ENCODE data around the gene MON1A.

The MON1A gene

DNA sequence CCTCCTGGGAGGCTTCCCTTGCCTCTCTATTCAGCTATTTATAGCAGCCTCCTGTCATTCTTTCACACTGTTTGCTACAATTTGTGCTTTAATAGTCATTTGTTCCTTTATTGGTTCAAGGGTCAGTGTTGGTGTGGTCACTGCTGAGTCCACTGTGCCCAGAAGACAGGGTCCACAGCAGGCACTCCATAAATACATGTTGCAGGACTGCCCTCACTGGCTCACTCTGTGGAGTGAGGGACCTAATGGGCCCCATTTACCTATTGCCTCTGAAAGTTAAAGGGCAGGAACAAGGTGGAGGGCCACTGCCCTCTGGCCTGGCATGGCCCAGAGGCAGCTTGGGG is 42.7 kb downstream of the MON1A start:
- H3K4me1 ChIP-seq (ENCODE audit: control insufficient read depth, insufficient read depth, low read length), result peaks cover 5% of the 10 kb centered on the region; the same call in 1 of the 2 replicates
- H3K27me3 ChIP-seq (ENCODE audit: control insufficient read depth, insufficient read depth, low read length), result no peaks in the 10 kb centered on the region
- H3K4me3 ChIP-seq (ENCODE audit: low read depth, low read length), result no peak overlapping the region
- no peak overlapping the region for H3K9ac ChIP-seq (ENCODE audit: low read depth, low read length)
- H3K36me3 ChIP-seq (ENCODE audit: control insufficient read depth, insufficient read depth, low read length), result no peaks in the 10 kb centered on the region
- H3K27ac ChIP-seq (ENCODE audit: low read depth, low read length), result no peak overlapping the region
- H3K9me3 ChIP-seq (ENCODE audit: control insufficient read depth, insufficient read depth, low read length), result no peaks in the 10 kb centered on the region

DNA sequence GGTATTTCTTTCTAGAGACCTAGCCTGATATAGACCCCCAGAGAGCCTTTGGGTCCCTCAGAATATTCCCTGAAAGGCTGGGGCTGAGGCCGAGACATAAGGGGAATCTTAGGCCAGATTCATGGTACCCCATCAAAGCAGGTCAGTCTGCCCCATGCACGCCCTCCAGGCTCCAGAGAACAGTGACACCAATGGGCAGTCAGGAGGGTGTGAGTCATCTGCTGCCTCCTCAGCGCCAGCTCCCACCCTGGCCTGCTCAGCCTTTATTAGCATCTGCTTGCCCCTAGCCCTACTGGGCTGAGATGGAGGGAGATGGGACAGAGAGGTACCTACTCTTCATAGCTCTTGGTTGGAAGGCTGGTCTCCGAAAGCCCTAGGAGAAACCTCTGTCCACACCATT is 45.6 kb downstream of the MON1A start:
- Histone ChIP-seq H3K27me3 (ENCODE audit: control insufficient read depth, insufficient read depth, low read length) (no peaks in the 10 kb centered on the region), H3K36me3 (ENCODE audit: control insufficient read depth, insufficient read depth, low read length) (no peaks in the 10 kb centered on the region), H3K4me3 (ENCODE audit: low read depth, low read length) (no peak overlapping the region), H3K9me3 (ENCODE audit: control insufficient read depth, insufficient read depth, low read length) (no peaks in the 10 kb centered on the region), H3K27ac (ENCODE audit: low read depth, low read length) (no peak overlapping the region), H3K4me1 (ENCODE audit: control insufficient read depth, insufficient read depth, low read length) (peaks cover 21% of the 10 kb centered on the region), H3K9ac (ENCODE audit: low read depth, low read length) (no peak overlapping the region)

DNA sequence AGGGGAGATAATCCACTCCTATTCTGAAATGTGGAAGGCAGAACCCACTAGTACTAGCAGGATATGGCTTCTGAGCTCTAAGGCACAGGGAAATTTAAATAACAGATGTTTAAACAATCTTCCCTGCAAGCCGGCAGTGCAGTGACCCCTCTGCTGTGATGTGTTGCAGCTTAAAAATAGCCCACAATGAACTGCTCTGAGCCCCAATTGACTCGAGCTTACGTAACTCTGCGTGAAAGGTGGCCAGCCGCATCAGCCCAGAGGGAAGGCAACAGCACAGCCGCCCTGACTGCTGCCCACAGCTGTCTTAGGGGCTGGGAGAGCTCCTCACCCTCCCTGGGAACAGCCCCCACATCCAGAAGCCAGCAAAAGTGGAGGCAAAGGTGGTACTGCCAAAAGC is 47.4 kb downstream of the MON1A start:
- no peaks in the 10 kb centered on the region for H3K9me3 ChIP-seq (ENCODE audit: control insufficient read depth, insufficient read depth, low read length)
- no peaks in the 10 kb centered on the region for H3K36me3 ChIP-seq (ENCODE audit: control insufficient read depth, insufficient read depth, low read length)
- H3K27me3 ChIP-seq (ENCODE audit: control insufficient read depth, insufficient read depth, low read length), result no peaks in the 10 kb centered on the region
- H3K9ac ChIP-seq (ENCODE audit: low read depth, low read length), result no peak overlapping the region
- H3K4me3 ChIP-seq (ENCODE audit: low read depth, low read length), result no peak overlapping the region
- H3K27ac ChIP-seq (ENCODE audit: low read depth, low read length), result no peak overlapping the region
- H3K4me1 ChIP-seq (ENCODE audit: control insufficient read depth, insufficient read depth, low read length), result peaks cover 21% of the 10 kb centered on the region

DNA sequence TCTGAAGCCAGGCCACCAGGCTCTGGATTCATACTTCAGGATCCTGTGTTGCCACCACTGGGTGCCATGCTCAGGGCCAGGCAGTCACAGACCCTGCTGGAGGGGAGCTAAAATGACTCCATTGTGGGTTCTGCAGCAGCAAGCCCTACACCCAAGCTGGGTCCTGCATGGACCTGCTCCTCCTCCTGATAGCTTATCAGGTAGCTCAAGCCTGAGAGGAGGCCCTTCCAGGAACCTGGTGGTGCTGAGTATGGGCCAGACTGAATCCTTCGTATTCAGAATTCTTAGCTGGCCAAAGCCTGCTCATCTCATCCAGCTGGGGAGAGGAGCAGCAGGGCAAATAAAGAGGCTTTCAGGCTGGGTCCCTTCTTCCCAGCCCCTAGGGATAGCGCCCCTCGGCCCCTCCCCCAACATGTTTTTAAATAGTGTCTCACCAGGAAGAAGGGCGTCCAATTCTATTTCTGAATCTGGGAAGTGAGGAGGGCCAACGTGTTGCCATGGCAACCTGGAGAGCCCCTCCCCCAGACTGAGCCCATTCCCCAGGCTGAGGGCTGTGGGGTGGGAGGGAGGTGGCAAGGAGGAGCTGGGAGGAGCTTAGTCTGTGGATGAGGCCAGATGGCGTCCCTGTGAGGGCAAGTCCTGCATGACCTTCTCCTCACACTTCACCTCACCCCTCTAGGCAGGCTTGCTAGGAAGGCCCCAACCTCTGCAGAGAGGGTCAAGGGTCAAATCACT is 48.9 kb downstream of the MON1A start:
- Histone ChIP-seq H3K27ac (ENCODE audit: low read depth, low read length) (peak overlapping the region; percentile 52), H3K9ac (ENCODE audit: low read depth, low read length) (no peak overlapping the region), H3K4me3 (ENCODE audit: low read depth, low read length) (peak overlapping the region; percentile 37; the same call in 1 of the 2 replicates), H3K9me3 (ENCODE audit: control insufficient read depth, insufficient read depth, low read length) (no peaks in the 10 kb centered on the region), H3K4me1 (ENCODE audit: control insufficient read depth, insufficient read depth, low read length) (peaks cover 21% of the 10 kb centered on the region), H3K36me3 (ENCODE audit: control insufficient read depth, insufficient read depth, low read length) (no peaks in the 10 kb centered on the region), H3K27me3 (ENCODE audit: control insufficient read depth, insufficient read depth, low read length) (no peaks in the 10 kb centered on the region)

DNA sequence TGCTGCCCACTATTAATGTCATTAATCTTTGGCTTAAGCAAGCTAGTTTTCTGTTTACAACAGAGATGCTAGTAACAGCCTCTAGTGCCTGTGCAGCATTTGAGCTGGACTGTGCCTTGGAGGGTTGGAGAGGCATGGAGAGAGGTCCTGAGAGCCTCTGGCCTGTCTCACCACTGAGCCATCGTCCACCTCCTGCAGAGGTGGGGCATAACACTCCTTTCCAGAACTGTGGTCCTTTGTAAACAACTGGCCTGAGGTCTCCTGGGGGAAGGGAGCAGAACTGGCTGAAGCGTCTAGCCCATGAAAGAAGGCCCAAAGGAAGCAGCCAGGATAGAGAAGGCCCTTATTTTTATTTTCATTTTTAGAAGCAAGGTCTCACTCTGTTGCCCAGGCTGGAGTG is 49.9 kb downstream of the MON1A start:
- Histone ChIP-seq H3K9ac (ENCODE audit: low read depth, low read length) (no peak overlapping the region), H3K36me3 (ENCODE audit: control insufficient read depth, insufficient read depth, low read length) (no peaks in the 10 kb centered on the region), H3K4me3 (ENCODE audit: low read depth, low read length) (no peak overlapping the region), H3K27ac (ENCODE audit: low read depth, low read length) (no peak overlapping the region), H3K9me3 (ENCODE audit: control insufficient read depth, insufficient read depth, low read length) (no peaks in the 10 kb centered on the region), H3K4me1 (ENCODE audit: control insufficient read depth, insufficient read depth, low read length) (peaks cover 21% of the 10 kb centered on the region), H3K27me3 (ENCODE audit: control insufficient read depth, insufficient read depth, low read length) (no peaks in the 10 kb centered on the region)

DNA sequence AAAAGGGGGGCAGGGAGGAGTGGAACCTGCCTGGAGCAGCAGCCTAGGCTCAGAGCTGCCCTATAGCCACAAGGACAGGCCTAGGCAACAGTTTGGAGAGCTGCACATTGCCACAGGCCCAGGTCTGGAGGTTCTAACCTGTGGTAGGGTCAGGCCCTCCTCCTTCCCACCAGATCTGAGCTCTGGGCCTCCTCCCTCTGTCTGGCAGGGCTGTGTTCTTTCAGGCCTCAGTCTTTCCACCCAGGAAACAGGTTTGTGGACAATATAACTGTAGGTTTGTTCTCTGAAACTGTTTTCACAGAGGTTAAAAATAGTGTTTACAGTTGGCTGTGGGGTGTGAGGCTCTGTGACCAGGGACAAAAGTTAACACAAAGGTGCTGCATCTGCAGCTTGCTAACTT is 50.9 kb downstream of the MON1A start:
- Histone ChIP-seq H3K9me3 (ENCODE audit: control insufficient read depth, insufficient read depth, low read length) (no peaks in the 10 kb centered on the region), H3K4me1 (ENCODE audit: control insufficient read depth, insufficient read depth, low read length) (peaks cover 21% of the 10 kb centered on the region), H3K36me3 (ENCODE audit: control insufficient read depth, insufficient read depth, low read length) (no peaks in the 10 kb centered on the region), H3K9ac (ENCODE audit: low read depth, low read length) (no peak overlapping the region), H3K27me3 (ENCODE audit: control insufficient read depth, insufficient read depth, low read length) (no peaks in the 10 kb centered on the region), H3K27ac (ENCODE audit: low read depth, low read length) (no peak overlapping the region), H3K4me3 (ENCODE audit: low read depth, low read length) (no peak overlapping the region)

DNA sequence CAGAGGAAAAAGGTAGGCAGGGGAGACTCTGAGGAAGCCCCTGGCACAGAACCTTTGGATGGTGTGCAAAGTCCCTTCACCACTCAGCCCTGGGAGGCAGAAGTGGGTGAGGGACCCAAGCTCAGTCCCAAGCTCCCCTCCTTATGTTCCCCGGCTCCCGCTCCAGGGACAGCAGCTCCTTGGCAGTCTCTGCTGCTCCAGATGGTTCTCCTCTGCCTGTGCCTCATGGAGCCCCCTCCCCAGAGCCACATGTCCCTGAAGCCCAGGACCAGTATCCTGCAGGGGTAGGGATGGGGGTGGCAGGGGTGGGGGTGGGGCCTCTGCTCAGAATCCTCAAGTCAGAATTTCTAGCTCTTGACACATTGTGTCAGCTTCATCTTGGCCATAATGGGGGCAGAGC is 51.9 kb downstream of the MON1A start:
- no peaks in the 10 kb centered on the region for H3K36me3 ChIP-seq (ENCODE audit: control insufficient read depth, insufficient read depth, low read length)
- no peaks in the 10 kb centered on the region for H3K27me3 ChIP-seq (ENCODE audit: control insufficient read depth, insufficient read depth, low read length)
- H3K9me3 ChIP-seq (ENCODE audit: control insufficient read depth, insufficient read depth, low read length), result no peaks in the 10 kb centered on the region
- H3K4me1 ChIP-seq (ENCODE audit: control insufficient read depth, insufficient read depth, low read length), result peaks cover 21% of the 10 kb centered on the region
- no peak overlapping the region for H3K27ac ChIP-seq (ENCODE audit: low read depth, low read length)
- H3K4me3 ChIP-seq (ENCODE audit: low read depth, low read length), result no peak overlapping the region
- H3K9ac ChIP-seq (ENCODE audit: low read depth, low read length), result no peak overlapping the region

DNA sequence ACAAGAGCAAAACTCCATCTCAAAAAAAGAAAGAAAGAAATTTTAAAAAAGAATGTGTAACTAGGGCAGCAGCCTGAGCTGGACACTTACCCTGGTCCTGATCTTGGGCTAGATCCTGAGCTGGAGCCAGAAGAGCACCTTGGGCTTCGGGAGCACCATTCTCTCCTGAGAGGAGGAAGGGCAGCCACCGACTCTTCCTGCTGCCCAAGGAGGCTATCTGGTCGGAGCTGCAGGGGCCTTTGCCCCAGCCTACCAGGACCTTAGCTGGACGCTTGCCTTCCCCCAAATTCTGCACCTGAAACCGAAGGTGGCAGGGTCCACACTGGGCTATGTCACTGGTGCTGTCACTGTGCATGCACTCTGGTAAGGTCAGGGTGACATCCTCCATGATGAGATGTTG is 53.0 kb downstream of the MON1A start:
- H3K27ac ChIP-seq (ENCODE audit: low read depth, low read length), result no peak overlapping the region
- H3K9me3 ChIP-seq (ENCODE audit: control insufficient read depth, insufficient read depth, low read length), result no peaks in the 10 kb centered on the region
- no peak overlapping the region for H3K4me3 ChIP-seq (ENCODE audit: low read depth, low read length)
- H3K9ac ChIP-seq (ENCODE audit: low read depth, low read length), result no peak overlapping the region
- no peaks in the 10 kb centered on the region for H3K36me3 ChIP-seq (ENCODE audit: control insufficient read depth, insufficient read depth, low read length)
- peaks cover under 1% of the 10 kb centered on the region; the same call in 1 of the 2 replicates for H3K27me3 ChIP-seq (ENCODE audit: control insufficient read depth, insufficient read depth, low read length)
- peaks cover 13% of the 10 kb centered on the region for H3K4me1 ChIP-seq (ENCODE audit: control insufficient read depth, insufficient read depth, low read length)

DNA sequence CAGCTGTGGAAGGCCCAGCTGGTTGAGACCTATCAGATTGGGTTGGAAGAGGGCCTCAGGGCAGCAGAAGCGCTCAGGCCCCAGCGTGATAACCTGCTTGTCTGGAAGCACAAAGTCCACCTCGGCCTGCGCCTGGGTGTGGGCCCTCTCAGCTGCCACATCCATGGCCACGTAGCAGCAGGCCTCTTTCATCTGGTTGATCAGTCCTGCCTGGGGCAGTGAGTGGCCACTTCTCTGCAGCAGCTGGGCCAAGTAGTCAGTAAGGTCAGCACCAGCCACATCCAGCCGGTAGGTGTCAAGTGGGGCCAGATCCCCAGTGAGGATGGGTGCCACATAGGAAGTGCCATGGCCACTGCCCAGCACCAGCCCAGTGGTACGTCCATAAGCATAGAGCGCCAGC is 56.0 kb downstream of the MON1A start:
- no peak overlapping the region for H3K4me3 ChIP-seq (ENCODE audit: low read depth, low read length)
- H3K27ac ChIP-seq (ENCODE audit: low read depth, low read length), result no peak overlapping the region
- H3K36me3 ChIP-seq (ENCODE audit: control insufficient read depth, insufficient read depth, low read length), result no peaks in the 10 kb centered on the region
- H3K27me3 ChIP-seq (ENCODE audit: control insufficient read depth, insufficient read depth, low read length), result peaks cover 12% of the 10 kb centered on the region; the same call in 1 of the 2 replicates
- H3K9me3 ChIP-seq (ENCODE audit: control insufficient read depth, insufficient read depth, low read length), result no peaks in the 10 kb centered on the region
- no peak overlapping the region for H3K9ac ChIP-seq (ENCODE audit: low read depth, low read length)
- peaks cover 6% of the 10 kb centered on the region for H3K4me1 ChIP-seq (ENCODE audit: control insufficient read depth, insufficient read depth, low read length)

DNA sequence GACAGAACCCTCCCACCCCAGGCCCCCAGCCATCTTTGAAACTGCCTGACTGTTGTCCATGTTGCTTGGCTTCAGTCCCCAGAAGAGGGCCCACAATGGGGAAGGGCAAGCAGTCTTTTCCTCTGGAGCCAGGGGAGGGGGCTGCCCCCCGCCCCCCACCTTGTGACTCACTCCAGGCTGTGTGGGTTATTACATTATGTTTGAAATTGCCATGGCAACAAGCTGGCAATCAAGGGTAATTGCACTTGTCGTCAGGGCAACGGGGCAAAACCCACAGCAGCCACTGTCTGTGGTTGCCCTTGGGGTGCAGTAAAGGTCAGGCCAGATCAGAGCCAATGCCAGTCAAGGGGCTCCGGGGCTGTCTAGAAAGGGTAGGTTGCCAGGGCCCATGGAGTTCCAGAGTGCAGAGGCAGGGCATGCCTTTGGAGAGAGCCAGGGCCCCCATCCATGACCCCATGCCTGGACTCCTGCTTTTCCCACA is 56.8 kb downstream of the MON1A start:
- Histone ChIP-seq H3K4me1 (ENCODE audit: control insufficient read depth, insufficient read depth, low read length) (peaks cover 14% of the 10 kb centered on the region), H3K36me3 (ENCODE audit: control insufficient read depth, insufficient read depth, low read length) (no peaks in the 10 kb centered on the region), H3K27me3 (ENCODE audit: control insufficient read depth, insufficient read depth, low read length) (peaks cover 12% of the 10 kb centered on the region; the same call in 1 of the 2 replicates), H3K27ac (ENCODE audit: low read depth, low read length) (no peak overlapping the region), H3K4me3 (ENCODE audit: low read depth, low read length) (no peak overlapping the region), H3K9me3 (ENCODE audit: control insufficient read depth, insufficient read depth, low read length) (no peaks in the 10 kb centered on the region), H3K9ac (ENCODE audit: low read depth, low read length) (no peak overlapping the region)

DNA sequence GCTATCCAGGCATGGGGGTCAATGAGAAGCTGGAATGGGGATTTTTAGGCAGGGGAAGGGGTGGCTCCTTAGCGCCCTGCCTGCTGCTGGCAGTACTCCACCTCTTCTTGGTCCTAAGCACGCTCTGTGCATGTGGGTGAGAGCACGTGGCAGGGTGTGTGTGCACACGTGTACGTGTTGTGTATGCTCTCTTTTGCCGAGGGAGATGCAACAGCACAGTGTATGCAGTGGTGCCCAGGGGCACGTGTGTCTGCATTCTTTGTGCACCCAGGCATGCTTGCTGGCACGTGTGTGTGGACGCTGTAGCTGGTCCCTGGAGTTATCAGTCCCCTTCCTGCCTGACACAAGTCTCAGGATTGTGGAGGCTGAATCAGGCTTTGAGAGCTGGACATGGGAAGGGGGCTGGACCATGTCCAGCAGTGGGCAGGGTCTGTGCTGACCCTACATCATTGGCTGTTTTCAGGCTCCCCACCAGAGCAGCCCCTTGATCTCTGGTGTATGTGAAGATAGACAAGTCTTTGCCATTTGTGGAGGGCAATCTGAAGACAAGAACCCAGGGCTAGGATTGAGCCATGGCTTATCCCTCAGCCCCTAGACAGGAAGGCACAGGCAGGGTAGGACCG is 58.0 kb downstream of the MON1A start:
- H3K27me3 ChIP-seq (ENCODE audit: control insufficient read depth, insufficient read depth, low read length), result peaks cover 12% of the 10 kb centered on the region; the same call in 1 of the 2 replicates
- H3K36me3 ChIP-seq (ENCODE audit: control insufficient read depth, insufficient read depth, low read length), result no peaks in the 10 kb centered on the region
- peaks cover 20% of the 10 kb centered on the region for H3K4me1 ChIP-seq (ENCODE audit: control insufficient read depth, insufficient read depth, low read length)
- H3K9me3 ChIP-seq (ENCODE audit: control insufficient read depth, insufficient read depth, low read length), result no peaks in the 10 kb centered on the region
- no peak overlapping the region for H3K4me3 ChIP-seq (ENCODE audit: low read depth, low read length)
- no peak overlapping the region for H3K9ac ChIP-seq (ENCODE audit: low read depth, low read length)
- H3K27ac ChIP-seq (ENCODE audit: low read depth, low read length), result no peak overlapping the region
